8988T (cell line): ENCODE measurements around the gene ADORA2B.

ENCODE experiments used
- DNase-seq: peaks from one replicate; pipeline ENCODE4 v3.0.0; 2011

The ADORA2B gene

DNA sequence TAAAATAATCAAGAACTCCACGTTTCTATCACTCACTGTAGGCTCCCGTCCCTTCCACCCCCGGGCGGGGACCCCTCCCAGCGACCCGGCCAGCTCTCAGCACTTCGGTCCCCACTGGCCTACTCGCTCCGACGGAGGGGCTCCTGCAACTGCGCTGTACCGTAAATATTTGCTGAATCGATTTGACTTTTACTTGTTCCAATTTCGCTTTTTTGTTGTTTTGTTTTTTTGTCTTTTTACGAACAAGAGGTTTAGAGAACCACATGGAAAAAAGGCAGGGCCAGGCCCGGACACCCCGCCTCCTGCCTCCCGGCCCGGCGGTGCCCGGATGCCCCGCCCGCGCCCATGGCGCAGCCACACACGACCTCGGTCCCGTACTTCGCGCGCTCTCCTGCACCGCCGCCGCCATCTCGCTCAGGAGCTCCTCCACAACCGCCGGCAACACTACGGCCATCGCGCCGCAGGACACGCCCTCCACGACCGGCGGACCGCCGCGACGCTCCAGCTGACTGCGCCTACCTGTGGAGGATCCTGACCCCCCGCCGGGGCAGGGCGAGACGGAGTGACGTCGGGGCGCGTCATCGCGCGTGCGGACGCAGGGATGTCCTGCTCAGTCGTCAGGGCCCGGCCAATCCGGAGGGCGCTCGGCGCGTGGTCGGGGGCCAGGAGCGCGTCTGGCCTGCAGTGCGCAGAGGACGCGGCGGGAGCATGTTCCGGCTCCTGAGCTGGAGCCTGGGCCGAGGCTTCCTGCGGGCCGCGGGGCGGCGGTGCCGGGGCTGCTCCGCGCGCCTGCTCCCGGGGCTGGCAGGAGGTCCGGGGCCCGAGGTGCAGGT, 54.4 kb downstream of the ADORA2B start, which contains the start of the genes TTC19 and ZSWIM7:
TTC19 (plus strand) TSS at position 684 of the 833 bp plus-strand sequence; CDS start at position 709, 25 bp downstream.
ZSWIM7 (minus strand) TSS at position 564 of the 833 bp plus-strand sequence; CDS start at position 454, 110 bp downstream.
- peak; percentile 95 for DNase-seq

DNA sequence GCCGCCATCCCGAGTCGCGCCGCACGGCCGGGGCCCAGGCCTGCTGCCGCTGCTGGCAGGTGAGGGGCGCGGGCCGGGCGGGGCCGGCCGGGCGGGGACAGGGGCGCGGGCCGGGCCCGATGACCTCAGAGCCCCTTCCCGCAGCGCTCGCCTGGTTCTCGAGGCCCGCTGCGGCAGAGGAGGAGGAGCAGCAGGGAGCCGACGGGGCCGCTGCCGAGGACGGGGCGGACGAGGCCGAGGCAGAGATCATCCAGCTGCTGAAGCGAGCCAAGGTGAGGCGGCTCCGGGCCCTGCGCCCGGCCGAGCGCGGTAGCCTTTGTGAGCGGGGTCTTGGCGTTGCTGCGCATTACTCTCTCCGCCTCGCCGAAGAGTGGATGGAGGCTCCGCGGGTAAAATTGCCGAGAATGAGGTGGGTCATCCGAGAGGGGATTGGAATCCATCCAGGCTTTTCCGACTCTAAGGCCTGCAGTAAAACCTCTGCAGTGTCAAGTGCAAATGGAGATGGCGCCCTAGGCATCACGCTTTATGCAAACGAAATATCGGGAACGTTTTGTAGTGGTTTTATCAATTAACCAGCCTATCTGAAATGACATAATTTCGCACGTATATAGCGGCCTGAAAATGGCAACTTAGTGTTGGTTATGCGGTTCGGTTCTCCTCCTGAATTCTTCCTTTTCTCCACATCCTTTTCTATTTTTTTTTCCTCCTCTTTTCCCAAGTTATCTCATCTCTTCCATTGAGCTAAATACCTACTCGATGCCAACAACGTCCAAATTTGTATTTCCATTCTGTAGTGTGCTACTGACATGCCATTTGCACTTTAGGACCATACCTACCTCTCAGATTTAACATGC, 55.3 kb downstream of the ADORA2B start:
- no peak for DNase-seq

DNA sequence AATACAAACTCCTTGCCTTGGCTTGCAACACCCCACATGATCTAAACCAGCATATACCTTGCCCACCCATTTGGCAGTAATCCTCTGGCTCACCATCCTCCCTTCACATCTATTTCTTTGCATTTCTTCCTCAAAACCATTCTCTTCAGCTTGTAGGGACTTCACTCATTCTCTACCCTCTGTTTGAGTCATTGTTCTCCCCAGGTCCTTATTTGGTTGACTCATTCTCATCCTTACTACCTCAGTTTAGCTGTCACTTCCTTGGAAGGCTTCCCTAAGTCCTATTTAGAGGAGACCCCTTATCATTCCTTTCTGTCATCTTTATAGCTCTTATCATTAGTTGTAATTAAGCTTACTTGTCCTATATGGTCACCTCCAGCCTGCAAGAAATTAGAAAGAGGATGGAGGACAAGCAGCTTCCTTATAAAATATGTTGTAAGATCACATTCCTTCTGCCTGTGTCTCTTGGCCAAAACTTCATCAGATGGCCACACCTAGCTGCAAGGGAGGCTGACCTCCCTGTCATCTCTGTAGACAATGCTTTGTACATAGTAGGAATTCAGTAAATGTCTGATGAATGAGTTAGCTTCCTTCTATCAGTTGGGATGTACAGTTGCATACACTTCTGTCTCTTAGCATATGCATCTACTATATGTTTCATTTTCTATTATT, 56.4 kb downstream of the ADORA2B start:
- no peak for DNase-seq

DNA sequence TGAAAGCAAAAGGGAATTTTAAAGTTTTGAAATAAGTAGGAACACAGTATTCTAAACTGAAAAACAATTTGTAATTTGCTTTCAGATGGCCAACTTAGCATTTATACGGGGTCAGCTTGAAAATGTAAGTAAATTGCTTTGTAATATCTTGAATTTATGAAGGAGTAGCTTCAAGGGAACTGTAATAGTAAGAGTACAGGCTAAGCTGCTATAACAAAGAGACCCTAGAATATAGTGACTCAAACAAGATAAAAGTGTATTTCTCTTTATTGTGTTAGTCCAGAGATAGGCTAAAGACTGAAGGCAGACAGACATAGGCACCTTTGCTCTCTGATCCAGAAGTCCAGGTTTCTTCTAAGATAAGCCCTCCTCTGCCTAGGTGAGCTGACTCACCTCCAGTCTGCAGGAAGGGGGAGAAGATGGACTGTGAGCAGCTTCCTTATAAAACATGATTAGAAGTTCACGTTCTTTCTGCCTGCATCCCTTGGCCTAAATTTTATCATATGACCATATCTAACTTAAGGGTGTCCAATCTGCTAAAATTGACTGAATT, 57.9 kb downstream of the ADORA2B start:
- DNase-seq = no peak

DNA sequence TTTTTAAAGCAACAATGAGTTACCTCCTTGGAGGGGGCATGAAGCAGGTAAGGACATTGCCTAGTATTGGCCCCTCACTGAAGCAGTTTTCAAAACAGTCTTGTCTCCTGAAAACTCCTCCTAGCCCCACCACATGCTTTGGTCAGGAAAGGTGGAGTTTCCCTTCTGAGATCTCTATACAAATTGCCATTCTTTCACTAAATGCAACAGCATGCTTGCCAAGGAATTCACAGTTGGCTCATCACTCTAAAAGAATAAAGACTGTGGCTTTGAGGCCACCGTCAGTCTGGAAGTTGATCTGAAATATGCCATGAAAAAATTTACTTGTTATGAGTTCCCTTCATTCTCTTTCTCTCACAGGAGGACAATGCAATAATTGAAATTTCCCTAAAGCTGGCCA, 58.9 kb downstream of the ADORA2B start:
- no peak for DNase-seq

DNA sequence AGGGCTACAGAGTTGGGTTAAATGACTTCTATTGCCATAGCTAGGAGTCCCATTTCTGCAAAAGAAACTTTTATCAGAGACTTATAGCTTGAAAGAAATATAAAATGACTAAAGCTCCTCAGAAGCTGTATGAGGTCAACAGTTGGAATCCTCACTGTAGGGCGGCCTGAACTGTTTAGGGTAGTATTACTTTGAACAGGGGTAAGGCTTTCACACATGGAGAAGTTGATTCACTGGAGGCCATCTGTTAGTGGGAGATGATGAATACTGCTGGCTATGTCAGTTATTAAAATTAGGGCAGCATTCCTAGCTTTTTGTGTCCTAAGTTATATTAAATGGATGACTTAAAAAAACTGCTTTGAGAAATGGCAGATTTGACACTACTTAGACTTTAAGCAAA, 60.7 kb downstream of the ADORA2B start:
- DNase-seq = no peak

DNA sequence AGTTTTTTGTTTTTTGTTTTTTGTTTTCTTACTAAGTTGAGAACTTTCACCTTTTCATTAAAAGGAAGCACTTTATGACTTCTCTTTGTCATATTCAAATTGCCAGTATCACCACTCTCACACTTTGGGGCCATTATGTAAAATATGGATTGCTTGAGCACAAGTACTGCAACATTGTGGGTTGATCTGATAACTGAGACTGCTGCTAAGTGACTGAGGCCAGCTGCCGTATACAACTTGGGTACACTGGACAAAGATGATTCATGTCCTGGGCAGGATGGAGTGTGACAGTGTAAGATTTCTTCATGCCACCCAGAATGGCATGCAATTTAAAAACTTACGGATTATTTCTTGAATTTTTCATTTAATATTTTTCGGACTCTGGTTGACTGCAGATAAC, 62.5 kb downstream of the ADORA2B start:
- no peak for DNase-seq

DNA sequence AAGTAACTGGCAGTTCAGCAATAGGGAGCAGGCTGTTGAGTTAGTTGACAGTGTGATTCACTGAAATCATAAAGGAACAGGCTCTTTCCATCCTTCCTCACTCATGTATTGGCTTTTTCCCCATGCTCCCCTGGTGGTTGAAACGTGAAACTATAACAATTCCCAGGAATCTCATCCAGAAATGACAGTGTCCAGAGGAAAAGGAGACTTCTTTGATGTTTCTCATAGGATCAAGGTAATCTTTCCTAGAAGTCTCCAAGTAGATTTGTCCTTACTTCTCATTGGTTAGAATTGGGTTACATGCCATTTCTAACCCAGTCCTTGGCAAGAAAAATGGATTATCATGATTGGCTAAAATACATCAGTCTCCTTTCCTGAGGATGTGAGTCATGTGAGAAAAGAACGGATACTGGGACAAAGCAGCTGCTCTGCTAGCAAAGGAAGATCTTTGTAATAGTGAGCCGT, 69.0 kb downstream of the ADORA2B start:
- DNase-seq = no peak

DNA sequence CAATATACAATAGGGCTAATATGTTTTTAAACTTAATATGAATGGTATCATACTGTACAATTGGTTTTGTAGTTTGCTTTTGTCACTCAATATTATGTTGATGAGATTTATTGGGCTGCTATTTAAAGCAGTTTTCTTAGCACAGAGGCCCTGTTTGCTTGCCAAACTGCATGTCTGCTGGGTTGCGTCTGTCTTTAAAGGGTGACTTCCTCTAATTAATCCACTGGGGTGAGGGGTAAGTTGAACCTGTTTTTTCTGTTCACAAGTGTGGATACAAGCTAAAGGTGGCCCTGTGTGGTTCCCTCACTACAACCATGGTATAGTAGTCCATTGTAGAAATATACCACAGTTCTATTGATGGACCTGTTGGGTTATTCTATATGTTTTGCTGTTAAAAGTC, 74.4 kb downstream of the ADORA2B start:
- DNase-seq = no peak

DNA sequence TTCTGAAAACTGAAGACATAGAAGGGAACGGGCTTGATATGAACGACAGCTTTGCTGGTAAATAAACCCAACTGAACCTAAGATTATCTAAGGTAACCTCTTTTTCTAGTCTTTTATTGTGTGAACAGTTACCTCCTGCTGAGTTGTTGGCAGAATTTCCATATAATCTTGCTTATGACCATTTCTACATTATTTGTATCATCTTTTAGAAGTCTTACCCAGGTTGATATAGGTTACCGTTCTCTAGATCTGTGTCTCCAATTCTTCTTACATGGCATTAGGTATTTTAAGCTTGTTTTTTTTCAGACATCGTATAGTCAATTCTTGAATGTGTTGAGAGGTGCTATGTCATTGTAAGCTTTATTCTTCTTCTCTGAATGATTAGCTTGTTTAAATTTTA, 79.0 kb downstream of the ADORA2B start:
- no peak for DNase-seq

DNA sequence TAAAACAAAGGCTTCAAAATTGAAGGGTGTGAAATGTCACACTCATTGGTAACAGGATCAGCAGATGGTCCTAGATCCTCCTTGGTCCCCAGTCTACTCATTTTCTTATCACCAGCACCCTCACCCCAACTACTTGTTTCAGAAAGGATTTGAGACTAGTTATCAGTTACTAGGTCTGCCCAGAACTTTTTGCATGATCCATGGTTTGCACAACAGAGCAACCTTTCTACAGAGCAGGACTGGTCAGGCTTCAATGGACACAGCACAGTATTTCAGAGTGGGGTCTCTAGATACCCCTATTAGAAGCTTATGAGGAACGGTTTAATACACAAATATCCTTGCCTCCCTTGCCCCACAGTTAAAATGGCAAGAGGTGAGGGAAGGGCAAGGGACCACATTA, 80.3 kb downstream of the ADORA2B start:
- no peak for DNase-seq
